Measurements from ENCODE around the gene FAM241B.

Gene FAM241B

DNA sequence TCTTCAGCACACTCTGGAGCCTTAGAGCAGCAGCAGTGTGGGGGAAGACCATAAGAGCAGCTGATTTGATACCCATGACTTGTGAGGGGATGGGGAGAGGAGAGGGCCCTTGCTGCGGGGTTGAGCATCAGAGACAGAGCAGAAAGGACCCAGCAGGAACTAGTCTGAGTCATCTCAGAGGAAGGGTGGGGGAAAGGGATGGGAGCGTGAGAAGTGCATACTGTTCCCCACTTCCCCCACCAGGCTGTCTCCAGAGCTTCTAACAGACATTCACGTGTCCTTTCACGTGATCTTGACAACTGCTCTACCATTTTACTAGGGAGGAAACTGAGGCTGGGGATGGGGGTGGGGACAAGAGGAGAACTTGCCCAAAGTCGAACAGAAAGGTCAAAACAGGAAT lies 38.7 kb downstream of the FAM241B start:
- no peak for DNase-seq

DNA sequence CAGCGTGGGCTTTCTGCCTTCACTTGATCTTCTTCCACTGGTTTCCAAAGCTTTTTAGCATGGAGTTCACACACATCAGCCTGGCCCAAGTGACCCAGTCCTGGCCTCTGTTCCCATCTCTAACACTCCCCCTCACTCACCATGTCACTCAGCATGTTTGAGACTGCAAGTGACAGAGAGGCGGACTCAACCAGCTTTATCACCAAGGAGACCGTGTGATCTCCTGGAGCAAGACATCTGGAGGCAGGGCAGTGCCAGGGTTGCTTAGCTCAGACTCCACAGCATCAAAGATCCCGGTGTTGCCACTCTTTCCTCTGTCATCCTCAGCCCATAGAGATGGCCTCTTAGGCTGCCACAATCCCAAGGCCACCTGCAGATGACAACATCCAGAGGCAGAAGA lies 39.4 kb downstream of the FAM241B start:
- no peak for DNase-seq

DNA sequence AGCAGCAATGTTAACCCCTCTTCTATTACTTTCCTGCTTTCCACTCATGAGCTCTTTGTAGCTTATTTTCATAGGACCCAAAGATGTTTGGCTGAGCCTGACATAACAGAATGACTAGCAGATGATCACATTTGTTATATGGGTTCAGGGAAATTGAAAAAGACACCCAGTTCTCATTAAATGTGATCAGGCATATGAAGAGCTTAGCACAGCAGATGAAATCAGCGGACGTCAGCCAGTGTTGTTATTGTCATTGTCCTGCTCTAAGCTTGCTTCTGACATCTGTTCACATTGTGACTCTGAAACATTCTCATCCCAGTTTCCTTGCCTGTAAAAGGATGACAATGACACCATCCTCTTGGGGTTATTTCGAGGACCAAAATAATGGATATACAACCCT lies 43.5 kb downstream of the FAM241B start:
- DNase-seq = no peak

DNA sequence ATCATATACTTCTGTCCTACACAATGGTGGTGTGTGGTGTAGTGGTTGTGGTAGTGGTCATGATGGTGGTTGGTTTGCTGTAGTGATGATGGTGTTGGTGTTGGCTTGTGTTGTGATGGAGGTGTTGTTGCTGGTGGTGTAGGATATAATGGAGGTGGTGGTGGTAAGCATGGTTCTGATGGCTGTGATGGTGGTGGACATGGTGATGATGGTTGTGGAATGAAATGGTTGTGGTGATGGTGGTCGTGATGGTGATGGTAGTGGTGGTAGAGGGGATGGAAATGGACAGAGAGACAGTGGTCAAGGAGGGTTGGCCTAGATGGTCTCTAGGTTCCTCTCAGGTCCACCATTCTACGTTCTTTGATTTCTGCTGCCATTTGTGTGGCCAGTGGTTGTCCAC lies 44.7 kb downstream of the FAM241B start:
- no peak for DNase-seq

DNA sequence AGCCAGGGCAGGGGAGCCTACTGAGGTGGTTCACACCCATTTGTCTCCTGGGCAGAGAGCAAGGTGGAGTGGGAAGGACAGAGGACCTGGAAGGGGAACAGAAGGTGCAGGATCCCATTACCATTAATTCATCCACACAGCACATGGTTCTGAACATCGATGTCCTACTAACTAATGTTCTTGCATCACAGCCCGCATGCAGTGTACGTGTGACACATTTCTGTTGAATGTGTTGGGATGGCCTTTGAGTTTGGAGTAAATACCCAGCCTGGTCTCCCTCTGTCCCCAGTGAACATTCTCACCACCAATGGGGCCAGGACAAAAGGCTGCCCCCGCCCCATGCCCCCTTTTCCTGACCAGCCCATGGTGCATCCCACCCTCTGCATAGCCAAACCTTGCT lies 46.3 kb downstream of the FAM241B start:
- DNase-seq = no peak

DNA sequence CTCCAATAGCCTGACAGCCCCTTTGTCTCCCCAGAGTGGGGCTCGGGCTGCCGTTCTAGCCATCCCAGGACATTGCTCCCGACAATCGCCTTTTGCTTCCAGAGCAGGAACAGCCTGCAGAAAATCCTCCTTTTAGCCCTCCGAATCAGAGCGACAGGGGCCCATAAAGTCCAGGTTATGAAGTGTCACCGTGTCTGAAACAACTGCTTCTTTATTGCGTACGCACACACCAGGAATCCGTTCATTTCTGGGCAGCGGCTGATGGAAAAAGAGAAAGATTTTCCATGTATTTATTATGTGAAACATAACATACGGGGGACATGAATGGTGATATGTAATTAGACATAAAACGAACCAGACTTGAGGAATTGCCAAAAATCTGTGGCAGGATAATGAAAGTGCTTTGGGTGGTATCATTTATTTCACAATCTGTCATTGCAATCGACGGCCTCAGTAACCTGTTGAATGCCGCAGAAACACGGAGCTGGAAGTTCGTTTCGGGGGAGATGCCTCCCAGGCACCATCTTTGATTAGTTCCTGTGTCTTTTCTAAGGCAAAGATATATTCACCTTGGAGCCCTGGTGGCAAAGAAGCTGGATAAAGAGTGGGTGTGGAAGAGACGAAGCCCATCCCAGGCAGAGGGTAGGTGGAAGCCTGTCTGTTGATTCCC lies 48.1 kb downstream of the FAM241B start:
- no peak for DNase-seq

DNA sequence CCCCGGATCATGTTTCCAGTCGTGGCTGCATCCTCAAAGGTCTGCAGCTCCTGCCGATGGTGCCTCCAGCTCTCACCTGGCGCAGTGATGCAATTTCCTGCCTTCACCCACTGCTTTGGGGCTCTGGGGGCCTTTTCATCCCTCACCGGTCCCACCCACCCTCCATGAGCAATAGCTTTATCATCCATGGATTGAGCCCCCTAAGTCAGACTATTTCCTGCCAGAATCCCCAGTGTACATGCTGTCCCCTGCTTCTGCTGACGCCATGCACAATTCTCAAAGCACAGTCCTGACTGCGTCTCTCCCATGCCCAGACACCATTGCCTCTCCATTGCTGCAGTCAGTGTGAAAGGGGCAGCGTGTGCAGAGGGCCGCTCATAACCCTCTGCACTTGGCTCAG lies 49.7 kb downstream of the FAM241B start:
- DNase-seq = no peak

DNA sequence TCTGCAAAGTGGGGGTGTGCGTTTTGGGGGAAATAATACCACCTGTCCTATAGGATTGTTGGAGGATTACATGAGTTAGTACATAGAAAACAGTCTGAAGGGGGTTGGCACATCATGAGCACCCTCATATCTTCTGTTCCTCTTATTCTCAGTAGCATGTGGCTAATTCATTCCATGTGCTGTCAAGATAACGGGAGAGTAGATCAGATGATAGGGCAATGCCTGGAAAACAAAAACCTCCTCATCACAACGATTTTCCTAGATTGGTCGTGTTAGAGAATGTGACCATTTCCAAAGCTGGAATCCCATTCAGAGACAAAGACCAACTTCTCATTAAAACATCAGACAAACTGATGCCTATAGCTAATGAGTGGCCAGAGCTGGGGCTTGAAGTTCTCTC lies 50.6 kb downstream of the FAM241B start:
- no peak for DNase-seq

DNA sequence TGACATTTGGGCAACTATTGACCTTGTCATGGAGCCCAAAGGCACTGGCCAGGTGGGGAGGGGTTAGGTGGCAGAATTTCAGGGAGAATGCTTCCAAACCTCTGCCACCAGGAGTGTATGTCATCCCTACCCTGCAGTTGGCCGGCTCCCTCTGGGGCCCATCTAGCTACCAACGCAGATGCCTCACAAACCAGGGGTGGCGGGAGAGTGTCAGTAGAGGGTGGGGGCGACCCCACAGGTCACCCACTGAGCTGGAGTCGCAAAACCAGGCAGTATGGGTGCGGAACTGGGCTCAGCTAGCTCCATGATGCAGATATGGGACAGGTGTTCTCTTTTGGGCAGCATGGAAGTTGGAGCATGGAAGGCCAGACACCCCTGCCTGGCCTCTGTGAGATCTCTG lies 51.4 kb downstream of the FAM241B start:
- DNase-seq = no peak

DNA sequence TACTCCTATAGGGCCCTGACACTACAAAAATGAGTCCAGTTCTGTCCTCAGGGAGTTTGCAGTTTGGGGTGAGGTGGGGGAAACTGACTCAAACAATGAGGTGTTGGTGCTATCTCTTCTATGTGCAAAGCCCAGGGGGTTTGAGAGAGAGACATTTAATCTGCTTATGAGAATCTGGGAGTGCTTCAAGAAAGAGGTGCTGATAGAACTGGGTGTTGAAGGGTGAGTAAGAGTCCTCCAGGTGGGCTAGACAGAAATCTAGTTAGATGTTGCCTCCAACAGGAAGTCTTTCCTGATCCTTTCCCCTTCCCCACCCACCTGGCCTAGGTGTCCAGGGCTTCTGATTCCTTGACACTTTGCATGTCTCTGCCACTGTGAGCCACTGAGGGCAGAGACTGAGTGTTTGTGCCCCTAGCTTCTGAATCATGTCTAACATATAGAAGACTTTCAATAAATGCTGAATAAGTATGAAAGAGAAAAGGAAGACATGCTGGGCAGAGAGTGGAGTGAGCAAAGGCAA lies 53.0 kb downstream of the FAM241B start:
- DNase-seq = no peak

Data from effector CD8-positive, alpha-beta T cell (primary cell).